GM10847 (cell line): ENCODE measurements around the gene REEP3.

ENCODE experiments used
- POLR2A ChIP-seq: IDR thresholded peaks from 2 replicates; pipeline ENCODE4 v1.6.1; 2011; ENCODE audit not compliant: insufficient read length; ENCODE audit errors: extremely low read depth

Gene REEP3, protein sequence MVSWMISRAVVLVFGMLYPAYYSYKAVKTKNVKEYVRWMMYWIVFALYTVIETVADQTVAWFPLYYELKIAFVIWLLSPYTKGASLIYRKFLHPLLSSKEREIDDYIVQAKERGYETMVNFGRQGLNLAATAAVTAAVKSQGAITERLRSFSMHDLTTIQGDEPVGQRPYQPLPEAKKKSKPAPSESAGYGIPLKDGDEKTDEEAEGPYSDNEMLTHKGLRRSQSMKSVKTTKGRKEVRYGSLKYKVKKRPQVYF

DNA sequence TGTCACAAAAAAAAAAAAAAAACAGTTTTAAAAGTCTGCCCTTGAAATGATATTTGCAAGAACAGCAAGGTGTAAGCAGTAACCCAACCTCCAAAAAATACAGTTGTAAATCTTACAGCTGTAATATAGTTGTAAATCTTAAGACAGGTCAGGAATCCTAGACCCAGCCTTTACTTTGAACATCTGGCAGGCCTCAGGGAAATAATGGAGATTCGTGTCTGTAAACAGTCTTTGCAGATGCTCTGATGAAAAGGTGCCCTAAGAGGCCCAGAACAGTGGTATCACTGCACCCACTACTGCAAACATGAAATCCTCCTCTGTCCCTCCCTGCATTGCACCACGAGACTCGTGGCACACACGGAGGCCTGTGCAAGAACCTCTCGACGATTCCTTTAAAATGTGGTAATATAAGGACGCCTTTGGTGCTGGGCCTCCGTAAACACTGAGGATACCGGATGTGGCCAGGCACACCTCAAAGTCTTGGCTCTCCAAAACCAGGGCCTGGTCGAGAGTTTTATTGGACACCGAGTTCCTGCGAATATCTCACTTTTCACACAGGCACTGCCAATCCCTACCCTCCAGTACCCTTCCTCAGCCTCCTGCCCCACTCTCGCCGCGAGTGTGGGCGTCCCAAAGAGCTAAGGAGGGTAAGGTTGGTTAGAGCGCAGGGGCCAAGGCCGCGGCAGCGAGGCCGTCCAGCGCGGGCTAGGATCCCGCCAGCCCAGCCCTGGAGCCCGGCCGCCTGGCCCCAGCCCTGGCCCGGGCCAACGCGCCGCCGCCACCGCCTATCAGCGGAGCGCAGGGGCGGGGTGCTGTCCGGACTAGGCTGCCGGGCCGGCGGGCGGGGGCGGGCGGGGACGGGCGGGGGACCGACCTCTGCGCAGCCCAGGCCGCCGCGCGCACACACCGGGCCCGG lies at the start of gene REEP3:
REEP3 (plus strand) TSS at position 902 of the 916 bp plus-strand sequence. CDS start 145 bp downstream, outside the sequence.
- peak; percentile 25 for TF ChIP-seq POLR2A

DNA sequence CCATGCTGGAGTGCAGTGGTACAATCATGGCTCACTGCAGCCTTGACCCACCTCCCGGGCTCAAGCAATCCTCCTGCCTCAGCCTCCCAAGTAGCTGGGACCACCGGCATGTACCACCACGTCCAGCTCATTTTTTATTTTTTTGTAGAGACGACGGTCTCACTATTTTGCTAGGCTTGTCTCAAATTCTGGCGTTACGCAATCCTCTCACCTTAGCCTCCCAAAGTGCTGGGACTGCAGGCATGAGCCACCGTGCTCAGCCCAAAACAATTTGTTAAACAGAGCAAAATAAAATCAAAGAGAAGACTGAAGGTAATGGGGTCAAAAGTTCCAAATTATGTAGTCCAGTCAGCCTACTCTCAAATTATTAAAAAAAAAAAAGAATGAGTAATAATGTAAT lies 46.7 kb upstream of the REEP3 start:
- no peak for TF ChIP-seq POLR2A

DNA sequence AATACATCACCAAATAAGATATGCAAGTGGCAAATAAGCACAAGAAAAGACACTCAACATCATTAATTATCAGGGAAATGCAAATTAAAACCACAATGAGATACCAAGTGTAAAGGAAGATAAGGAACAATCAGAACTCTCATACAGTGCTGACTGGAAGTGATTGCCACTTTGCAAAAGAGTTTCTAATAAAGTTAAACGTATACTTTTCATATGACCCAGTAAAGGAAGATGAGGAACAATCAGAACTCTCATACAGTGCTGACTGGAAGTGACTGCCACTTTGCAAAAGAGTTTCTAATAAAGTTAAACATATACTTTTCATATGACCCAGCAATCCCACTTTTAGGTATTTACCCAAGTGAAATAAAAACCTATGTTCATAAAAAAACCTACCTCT lies 43.3 kb upstream of the REEP3 start:
- TF ChIP-seq POLR2A, result no peak

DNA sequence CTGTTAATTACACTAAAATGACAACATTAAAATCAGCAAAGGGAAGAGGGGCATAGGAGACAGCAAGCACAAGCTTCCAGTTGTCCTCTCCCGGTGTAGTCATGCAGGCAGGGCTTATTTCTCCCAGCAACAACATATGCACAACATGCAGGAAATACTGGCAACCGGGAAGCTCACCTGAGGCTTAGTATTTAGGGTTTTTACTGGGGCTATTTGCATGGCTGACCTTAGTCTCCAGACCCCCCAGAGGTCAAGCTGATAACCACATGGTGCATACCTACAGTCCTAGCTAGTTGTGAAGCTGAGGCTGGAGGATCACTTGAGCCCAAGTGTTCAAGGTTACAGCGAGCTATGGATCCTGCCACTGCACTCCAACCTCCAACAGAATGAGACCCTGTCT lies 42.6 kb upstream of the REEP3 start:
- no peak for TF ChIP-seq POLR2A

DNA sequence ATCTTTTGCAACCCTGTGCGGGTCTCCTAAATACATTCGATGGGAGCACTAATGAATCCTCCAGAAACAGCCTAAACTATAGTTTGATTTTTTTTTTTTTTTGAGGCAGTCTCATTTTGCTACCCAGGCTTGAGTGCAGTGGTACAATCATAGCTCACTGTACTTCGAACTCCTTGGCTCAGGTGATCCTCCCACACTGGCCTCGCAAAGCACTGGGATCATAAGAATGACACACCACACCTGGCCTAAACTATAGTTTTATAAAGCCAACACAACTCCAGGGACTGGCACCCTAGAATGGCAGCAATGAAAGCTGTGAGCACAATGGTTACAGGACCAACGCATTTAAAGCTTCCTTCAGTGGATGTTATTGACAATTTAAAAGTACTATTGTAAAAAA lies 41.0 kb upstream of the REEP3 start:
- TF ChIP-seq POLR2A, result no peak

DNA sequence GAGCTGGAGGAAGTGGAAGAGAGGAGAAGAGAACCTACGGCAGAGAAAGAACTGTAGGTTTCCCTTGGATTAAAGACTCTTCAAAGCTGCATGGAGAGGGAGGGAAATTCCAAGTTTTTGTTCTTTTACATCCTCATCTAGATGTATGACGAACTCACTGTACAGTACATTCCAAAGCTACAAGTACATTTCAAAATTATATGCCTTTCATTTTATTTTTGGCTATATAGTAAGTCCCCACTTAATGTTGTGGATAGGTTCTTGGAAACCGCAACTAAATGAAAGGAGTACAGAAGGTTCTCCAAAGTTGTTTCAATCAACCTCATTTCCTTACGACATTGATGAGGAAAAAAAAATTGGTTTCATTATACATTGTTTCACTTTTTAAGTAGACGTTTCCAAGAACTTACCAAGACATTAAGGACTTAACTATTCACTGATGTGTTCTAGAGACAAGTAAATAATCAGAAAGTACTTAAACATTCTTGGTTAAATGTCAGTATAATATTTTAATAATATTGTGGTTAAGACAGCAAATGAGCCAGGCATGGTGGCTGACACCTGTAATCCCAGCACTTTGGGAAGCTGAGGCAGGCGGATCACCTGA lies 39.3 kb upstream of the REEP3 start:
- no peak for TF ChIP-seq POLR2A

DNA sequence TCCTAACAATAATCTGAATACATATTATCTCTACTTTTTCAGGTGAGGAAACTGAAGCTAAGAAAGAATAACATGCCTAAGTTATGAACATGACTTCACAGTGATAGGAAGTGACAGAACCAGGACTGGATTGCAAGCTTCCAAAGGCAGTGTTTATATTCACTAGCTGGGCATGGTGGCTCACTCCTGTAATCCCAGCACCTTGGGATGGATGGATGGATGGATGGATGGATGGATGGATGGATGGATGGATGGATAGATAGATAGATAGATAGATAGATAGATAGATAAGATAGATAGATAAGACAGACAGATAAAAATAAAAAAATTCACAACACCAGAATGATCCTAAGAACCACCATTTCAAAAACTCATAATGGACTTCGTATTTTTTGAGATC lies 37.2 kb upstream of the REEP3 start:
- no peak for TF ChIP-seq POLR2A

DNA sequence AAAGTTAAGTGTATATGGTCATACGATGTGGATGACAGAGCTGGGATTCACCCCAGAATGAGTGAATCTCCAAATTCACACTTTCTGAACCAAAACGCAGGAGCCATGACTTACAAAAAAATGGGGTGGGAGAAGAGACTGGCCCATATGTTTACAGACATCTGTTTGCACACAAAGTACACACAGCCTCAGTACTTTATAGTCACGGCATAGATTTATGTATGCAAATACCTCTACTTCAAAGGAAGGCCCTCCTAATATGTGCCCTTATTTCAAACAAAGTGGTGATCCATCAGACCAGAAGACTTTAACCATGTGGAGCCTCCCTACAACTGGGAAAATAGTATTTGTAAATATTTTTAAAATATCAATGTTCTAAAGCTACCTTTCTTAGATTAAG lies 33.2 kb upstream of the REEP3 start:
- TF ChIP-seq POLR2A, result no peak

DNA sequence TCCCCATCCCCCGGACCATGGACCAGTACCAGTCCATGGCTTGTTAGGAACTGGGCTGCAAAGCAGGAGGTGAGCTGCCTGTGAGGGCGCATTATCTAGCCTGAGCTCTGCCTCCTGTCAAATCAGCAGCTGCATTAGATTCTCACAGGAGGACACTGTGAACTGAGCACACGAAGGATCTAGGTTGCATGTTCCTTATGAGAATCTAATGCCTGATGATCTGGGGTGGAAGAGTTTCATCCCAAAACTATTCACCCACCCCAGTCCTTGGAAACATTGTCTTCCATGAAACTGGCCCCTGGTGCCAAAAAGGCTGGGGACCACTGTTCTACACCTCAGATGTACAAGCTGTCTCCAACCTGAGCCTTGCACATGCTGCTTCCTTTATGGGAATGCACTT lies 31.4 kb upstream of the REEP3 start:
- no peak for TF ChIP-seq POLR2A

DNA sequence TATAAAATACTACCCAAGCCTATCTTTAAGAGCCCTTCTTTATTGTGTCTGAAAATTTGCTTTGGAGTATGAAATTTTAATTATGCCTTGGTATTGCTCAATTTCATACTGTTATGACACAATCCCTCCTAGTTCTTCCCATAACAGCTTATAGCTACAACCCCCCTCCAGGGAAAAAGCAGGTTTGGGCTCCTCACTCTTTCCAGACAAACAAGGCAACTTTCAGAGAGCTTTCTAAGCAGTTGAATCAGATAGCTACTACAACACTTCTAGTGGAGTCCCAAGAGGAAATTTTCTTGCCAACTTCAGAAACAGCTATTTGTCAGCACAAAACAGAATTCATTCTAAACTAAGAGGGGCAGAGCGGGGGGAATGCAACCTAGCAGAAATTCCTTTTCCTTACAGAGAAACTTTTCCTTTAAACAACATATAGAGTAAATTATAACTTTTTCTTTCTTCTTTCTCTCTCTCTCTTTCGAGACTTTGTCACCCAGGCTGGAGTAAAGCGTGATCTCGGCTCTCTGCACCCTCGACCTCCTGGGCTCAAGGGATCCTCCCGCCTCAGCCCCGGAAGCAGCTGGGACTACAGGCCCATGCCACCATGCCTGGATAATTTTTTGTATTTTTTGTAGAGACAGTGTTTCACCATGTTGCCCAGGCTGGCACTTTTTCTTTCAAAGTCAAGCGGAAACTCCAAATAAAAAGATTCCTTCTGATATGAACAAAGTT lies 29.4 kb upstream of the REEP3 start:
- no peak for TF ChIP-seq POLR2A

DNA sequence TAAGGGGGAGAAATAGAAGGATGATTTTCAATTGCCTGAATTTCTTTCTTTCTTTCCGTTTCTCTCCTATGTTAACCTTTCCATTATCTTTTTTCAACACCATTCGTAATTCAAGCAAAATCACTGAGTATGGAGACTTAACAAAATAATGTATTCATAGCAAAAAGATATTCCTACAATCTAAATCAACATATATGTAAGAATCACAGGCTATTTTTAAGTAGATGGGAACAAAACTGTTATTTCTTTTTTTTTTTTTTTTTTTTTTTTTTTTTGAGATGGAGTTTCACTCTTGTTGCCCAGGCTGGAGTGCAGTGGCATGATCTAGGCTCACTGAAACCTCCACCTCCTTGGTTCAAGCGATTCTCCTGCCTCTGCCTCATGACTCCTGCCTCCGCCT lies 28.2 kb upstream of the REEP3 start:
- TF ChIP-seq POLR2A, result no peak

DNA sequence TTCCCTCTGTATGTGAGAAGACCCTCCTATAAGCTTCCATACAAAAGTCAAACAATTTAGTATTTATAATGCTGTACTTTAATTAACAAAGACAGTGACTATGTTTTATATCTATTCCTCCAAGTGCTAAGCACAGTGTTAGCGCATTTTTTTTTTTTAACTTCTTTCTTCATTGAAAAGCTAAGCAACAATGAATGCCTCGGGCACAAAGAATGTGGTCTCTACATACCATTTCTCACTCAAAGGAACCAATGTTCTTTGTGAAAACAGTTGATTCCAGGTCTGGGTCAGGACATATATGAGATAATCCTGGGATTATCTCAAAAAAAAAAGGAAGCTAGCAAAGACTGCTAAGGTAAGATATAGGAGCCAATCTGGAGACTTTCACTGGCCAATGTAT lies 26.2 kb upstream of the REEP3 start:
- TF ChIP-seq POLR2A, result no peak

DNA sequence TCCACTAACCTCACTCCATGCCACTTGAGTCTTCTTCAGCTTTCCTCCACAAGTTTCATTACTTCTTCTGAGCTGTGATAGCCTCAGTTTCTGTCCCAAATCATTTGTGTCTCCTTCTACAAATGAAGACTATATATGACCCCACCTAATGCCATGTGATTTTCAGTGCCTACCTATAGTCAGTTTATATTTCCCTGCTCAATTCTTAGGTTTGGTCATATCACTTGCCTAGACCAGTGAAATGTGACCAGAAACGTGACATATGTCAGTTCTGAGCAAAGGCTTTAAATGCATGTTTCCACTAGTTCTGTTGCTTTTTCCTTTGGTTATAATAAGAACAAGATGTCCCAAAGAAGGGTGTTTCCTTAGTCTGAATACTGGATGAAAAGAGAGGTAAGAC lies 24.6 kb upstream of the REEP3 start:
- TF ChIP-seq POLR2A, result no peak

DNA sequence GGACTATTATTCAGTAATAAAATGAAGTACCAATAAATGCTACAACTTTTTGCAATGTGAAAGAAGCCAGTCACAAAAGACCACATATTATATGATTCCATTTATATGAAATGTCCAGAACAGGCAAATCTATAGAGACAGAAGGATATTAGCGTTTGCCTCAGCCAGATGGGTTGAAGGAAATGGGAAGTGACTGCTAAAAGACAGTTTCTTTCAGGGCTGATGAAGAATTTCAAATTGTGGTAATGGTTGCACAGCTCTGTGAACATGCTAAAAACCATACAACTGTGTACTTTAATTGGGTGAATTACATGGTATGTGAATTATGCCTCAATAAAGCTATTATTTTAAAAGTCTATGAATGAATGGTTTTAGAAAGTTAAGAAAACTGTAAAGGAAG lies 23.9 kb upstream of the REEP3 start:
- TF ChIP-seq POLR2A, result no peak

DNA sequence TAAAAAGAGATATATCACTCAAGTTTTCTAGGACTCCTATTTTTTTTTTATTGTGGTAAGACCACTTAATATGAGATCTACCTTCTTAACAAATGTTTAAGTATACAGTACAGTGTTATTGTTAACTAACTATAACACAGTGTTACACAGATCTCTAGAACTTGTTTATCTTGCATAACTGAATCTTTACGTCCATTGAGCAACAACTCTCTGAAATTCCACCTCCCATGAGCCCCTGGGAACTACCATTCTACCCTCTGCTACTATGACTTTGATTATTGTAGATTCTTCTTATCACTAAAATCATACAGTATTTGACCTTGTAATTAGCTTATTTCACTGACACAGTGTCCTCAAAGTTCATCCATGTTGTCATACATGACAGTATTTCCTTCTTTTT lies 22.5 kb upstream of the REEP3 start:
- no peak for TF ChIP-seq POLR2A
